Measurements from ENCODE around the gene MTF1. TPM values are rescaled to one million over a fixed set of nuclear protein-coding genes. Genes with fewer than 3 reads are reported as not detected.

Gene MTF1
- total RNA-seq, 2 experiments from 2014 or later = 28.1 to 31.2 TPM

DNA sequence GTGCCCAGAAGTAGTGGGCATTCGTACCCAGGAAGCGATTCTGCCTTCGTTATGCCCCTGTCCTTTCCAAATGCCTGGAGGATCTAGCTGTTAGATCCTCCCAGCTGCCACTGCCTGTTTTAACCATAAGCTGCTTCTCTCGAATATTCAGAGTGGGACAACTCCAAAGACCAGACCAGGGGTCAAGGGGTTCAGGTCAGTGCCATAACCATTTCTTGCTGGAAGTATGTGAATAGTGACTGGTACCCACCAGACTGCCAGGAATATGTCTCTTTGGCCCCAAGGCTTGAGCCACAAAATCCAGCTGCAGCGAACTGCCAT is 914 bp upstream of the MTF1 start:
- H3K27me3 Mint-ChIP-seq = no peaks in the 10 kb centered on the region
- peak overlapping the region; percentile 98 for H3K4me3 Mint-ChIP-seq
- H3K4me1 ChIP-seq (ENCODE audit: insufficient read depth, low read length) = peaks cover 18% of the 10 kb centered on the region
- H3K9me3 ChIP-seq (ENCODE audit: control insufficient read depth in 1 of 2, insufficient read depth in 1 of 2, low read length in 2 of 2) = no peaks in the 10 kb centered on the region
- ATAC-seq (ENCODE audit: poor library complexity) (no peak), DNase-seq (no peak)
- ChIA-PET CTCF (interaction anchor here (0.6 to 1.7 kb wide), 10 partner anchors 10 to 979 kb away, joined by 3 to 13 read pairs (median 3); partner anchors contain the start of genes C1orf122 and YRDC), POLR2A (interaction anchor here (1.6 to 2.3 kb wide), 4 partner anchors 11 to 1878 kb away, joined by 3 to 32 read pairs (median 9); partner anchors contain the start of genes C1orf122, PPIE and YRDC)
- peaks cover 19% of the 10 kb centered on the region for H3K36me3 ChIP-seq (ENCODE audit: insufficient read depth, low read length)
- TF ChIP-seq, protein P1, sequence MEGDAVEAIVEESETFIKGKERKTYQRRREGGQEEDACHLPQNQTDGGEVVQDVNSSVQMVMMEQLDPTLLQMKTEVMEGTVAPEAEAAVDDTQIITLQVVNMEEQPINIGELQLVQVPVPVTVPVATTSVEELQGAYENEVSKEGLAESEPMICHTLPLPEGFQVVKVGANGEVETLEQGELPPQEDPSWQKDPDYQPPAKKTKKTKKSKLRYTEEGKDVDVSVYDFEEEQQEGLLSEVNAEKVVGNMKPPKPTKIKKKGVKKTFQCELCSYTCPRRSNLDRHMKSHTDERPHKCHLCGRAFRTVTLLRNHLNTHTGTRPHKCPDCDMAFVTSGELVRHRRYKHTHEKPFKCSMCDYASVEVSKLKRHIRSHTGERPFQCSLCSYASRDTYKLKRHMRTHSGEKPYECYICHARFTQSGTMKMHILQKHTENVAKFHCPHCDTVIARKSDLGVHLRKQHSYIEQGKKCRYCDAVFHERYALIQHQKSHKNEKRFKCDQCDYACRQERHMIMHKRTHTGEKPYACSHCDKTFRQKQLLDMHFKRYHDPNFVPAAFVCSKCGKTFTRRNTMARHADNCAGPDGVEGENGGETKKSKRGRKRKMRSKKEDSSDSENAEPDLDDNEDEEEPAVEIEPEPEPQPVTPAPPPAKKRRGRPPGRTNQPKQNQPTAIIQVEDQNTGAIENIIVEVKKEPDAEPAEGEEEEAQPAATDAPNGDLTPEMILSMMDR (IDR thresholded peaks at IDR 0.05) = peak; percentile 20
- no peaks in the 10 kb centered on the region for H3K27me3 ChIP-seq (ENCODE audit: control insufficient read depth in 1 of 2, insufficient read depth in 2 of 2, low read length in 2 of 2)
- peak overlapping the region; percentile 81 to 91 for H3K27ac ChIP-seq (ENCODE audit: low read depth in 1 of 2, low read length in 2 of 2)
- H3K36me3 Mint-ChIP-seq (ENCODE audit: low read depth) = peaks cover 55% of the 10 kb centered on the region
- H3K27ac Mint-ChIP-seq = peak overlapping the region; percentile 87
- peak overlapping the region; percentile 88 for H3K4me3 ChIP-seq (ENCODE audit: low read length)
- intact Hi-C loops (cut with DNase I, micrococcal nuclease) = loop anchor here (1.0 to 5.0 kb wide), 5 partner anchors 49 to 1773 kb away; partner anchors contain the start of genes ADPRS (in 1 of the 2), CDCA8 (in 1 of the 2) and DNALI1 (in 1 of the 2)
- H3K9me3 Mint-ChIP-seq = no peaks in the 10 kb centered on the region
- H3K4me1 Mint-ChIP-seq (ENCODE audit: low read depth) = peaks cover 36% of the 10 kb centered on the region

DNA sequence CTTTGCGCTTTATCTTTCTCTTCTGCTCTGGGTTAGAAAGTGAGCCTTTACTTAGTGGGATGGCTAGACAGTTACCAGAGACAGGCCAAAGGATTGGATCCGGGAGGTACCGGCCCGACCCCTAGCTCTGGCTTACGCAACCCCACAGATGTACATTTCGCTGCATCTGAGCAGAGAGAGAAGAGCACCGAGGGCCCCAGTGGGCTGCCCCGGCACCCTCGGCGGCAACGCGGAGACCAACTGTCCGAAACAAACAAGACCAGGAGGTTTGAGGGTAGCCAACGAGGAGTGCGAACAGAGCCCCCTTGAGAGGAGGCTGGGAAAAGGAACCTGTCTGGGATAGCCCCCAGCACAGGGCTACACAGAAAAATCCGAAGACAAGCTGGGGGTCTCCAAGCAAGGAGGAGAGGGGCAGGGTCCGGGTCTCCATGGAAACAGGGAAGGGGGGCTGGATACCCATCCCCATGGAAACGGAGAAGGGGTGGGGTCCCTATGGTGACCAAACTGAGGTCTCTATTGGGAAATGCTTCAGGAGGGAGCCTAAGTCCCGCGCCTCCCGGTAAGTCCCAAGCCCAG is 373 bp downstream of the MTF1 start:
- POLR2A ChIA-PET = interaction anchor here (0.8 to 2.3 kb wide), 16 partner anchors 9 to 1879 kb away, joined by 3 to 32 read pairs (median 4); partner anchors contain the start of genes C1orf122, CDCA8, MEAF6 and PPIE
- intact Hi-C loops (cut with DNase I, micrococcal nuclease) = loop anchor here (1.0 to 5.0 kb wide), 4 partner anchors 51 to 262 kb away; partner anchors contain the start of genes GNL2 (in 2 of the 2), CDCA8 (in 1 of the 2), SF3A3 (in 1 of the 2) and YRDC (in 1 of the 2)
- Histone ChIP-seq H3K4me3 (ENCODE audit: low read length) (peak overlapping the region; percentile 88), H3K4me1 (ENCODE audit: insufficient read depth, low read length) (peaks cover 18% of the 10 kb centered on the region), H3K27me3 (ENCODE audit: control insufficient read depth in 1 of 2, insufficient read depth in 2 of 2, low read length in 2 of 2) (no peaks in the 10 kb centered on the region), H3K9me3 (ENCODE audit: control insufficient read depth in 1 of 2, insufficient read depth in 1 of 2, low read length in 2 of 2) (no peaks in the 10 kb centered on the region), H3K27ac (ENCODE audit: low read depth in 1 of 2, low read length in 2 of 2) (peak overlapping the region; percentile 81 to 91), H3K36me3 (ENCODE audit: insufficient read depth, low read length) (peaks cover 21% of the 10 kb centered on the region)
- H3K36me3 Mint-ChIP-seq (ENCODE audit: low read depth) = peaks cover 54% of the 10 kb centered on the region
- no peaks in the 10 kb centered on the region for H3K27me3 Mint-ChIP-seq
- peak overlapping the region; percentile 87 for H3K27ac Mint-ChIP-seq
- TF ChIP-seq, protein P1 (IDR thresholded peaks at IDR 0.05) = no peak
- peak overlapping the region; percentile 98 for H3K4me3 Mint-ChIP-seq
- H3K4me1 Mint-ChIP-seq (ENCODE audit: low read depth) = peaks cover 46% of the 10 kb centered on the region
- no peaks in the 10 kb centered on the region for H3K9me3 Mint-ChIP-seq
- CTCF ChIA-PET = interaction anchor here (1.0 to 1.7 kb wide), 7 partner anchors 12 to 372 kb away, joined by 3 to 13 read pairs (median 3); partner anchors contain the start of genes C1orf122, CDCA8 and YRDC
- DNase-seq = peak in 1 of 14 experiments; percentile 1
- ATAC-seq (ENCODE audit: poor library complexity) = no peak

DNA sequence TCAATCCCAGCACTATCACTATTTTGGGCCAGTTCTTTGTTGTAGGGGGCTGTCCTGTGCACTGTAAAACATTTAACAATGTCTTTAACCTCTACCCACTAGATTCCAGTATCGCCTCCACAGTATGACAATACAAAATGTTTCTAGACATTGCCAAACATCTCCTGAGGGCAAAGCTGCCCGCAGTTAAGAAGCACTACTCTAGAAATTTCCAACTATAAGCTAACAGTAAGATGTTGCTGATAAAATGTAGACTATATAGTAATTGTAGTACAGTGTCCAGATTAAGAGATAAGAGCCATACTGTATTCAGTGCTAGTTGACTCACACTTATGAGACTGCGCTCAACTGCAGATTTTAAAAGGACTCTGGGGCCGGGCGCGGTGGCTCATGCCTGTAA is 5.0 kb downstream of the MTF1 start:
- H3K4me1 Mint-ChIP-seq (ENCODE audit: low read depth) = peaks cover 55% of the 10 kb centered on the region
- no peaks in the 10 kb centered on the region for H3K9me3 Mint-ChIP-seq
- ChIA-PET POLR2A (no interaction called here), CTCF (no interaction called here)
- no peak for ATAC-seq (ENCODE audit: poor library complexity)
- H3K36me3 Mint-ChIP-seq (ENCODE audit: low read depth) = peaks cover 45% of the 10 kb centered on the region
- DNase-seq = no peak
- H3K4me1 ChIP-seq (ENCODE audit: insufficient read depth, low read length) = peaks cover 28% of the 10 kb centered on the region
- TF ChIP-seq, protein P1 (IDR thresholded peaks at IDR 0.05) = no peak
- no peaks in the 10 kb centered on the region for H3K27me3 Mint-ChIP-seq
- H3K27ac Mint-ChIP-seq = no peak overlapping the region
- H3K4me3 ChIP-seq (ENCODE audit: low read length) = no peak overlapping the region
- no peaks in the 10 kb centered on the region for H3K27me3 ChIP-seq (ENCODE audit: control insufficient read depth in 1 of 2, insufficient read depth in 2 of 2, low read length in 2 of 2)
- intact Hi-C loops (cut with DNase I, micrococcal nuclease) = no loop called here
- H3K27ac ChIP-seq (ENCODE audit: low read depth in 1 of 2, low read length in 2 of 2) = no peak overlapping the region
- no peaks in the 10 kb centered on the region for H3K9me3 ChIP-seq (ENCODE audit: control insufficient read depth in 1 of 2, insufficient read depth in 1 of 2, low read length in 2 of 2)
- H3K36me3 ChIP-seq (ENCODE audit: insufficient read depth, low read length) = peaks cover 31% of the 10 kb centered on the region
- no peak overlapping the region for H3K4me3 Mint-ChIP-seq

All from CD4-positive, alpha-beta T cell (primary cell).